H9 (cell line): ENCODE data around the gene CLIC6. TPM values are rescaled to one million over a fixed set of nuclear protein-coding genes. Genes with fewer than 3 reads are reported as not detected.

Experiments
- DNase-seq: peaks from one replicate; pipeline ENCODE4 v3.0.0-alpha.2; 2017
- H2AFZ ChIP-seq: one replicate; pipeline ENCODE4 v1.6.1; 2013; ENCODE audit warnings: mild to moderate bottlenecking, low read length, control low read depth, moderate library complexity
- H2AK5ac ChIP-seq: 2 replicates; pipeline ENCODE4 v1.6.1; 2013; ENCODE audit warnings: low read length, control low read depth, mixed read lengths; ENCODE audit not compliant: insufficient read length
- H2BK120ac ChIP-seq: one replicate; pipeline ENCODE4 v1.6.1; 2013; ENCODE audit warnings: low read depth, mild to moderate bottlenecking, low read length, control low read depth, inconsistent platforms; ENCODE audit not compliant: poor library complexity, severe bottlenecking
- H2BK12ac ChIP-seq: 2 replicates; pipeline ENCODE4 v1.6.1; 2013; ENCODE audit warnings: low read length, control low read depth, mixed read lengths, low read depth; ENCODE audit not compliant: insufficient read length
- H2BK15ac ChIP-seq: 2 replicates; pipeline ENCODE4 v1.6.1; 2013; ENCODE audit warnings: low read depth, low read length, control low read depth
- H2BK20ac ChIP-seq: one replicate; pipeline ENCODE4 v1.6.1; 2013; ENCODE audit warnings: low read depth, mild to moderate bottlenecking, low read length, control low read depth, inconsistent platforms; ENCODE audit not compliant: poor library complexity, severe bottlenecking
- H2BK5ac ChIP-seq: 2 replicates; pipeline ENCODE4 v1.6.1; 2013; ENCODE audit warnings: low read length, control low read depth, mixed read lengths; ENCODE audit not compliant: insufficient read length
- H3K14ac ChIP-seq: 2 replicates; pipeline ENCODE4 v1.6.1; 2013; ENCODE audit warnings: low read length, control low read depth; ENCODE audit not compliant: insufficient read depth
- H3K18ac ChIP-seq: 2 replicates; pipeline ENCODE4 v1.6.1; 2013; ENCODE audit warnings: low read depth, mild to moderate bottlenecking, mixed read lengths, low read length, control low read depth; ENCODE audit not compliant: insufficient read length
- H3K23ac ChIP-seq: 2 replicates; pipeline ENCODE4 v1.6.1; 2013; ENCODE audit warnings: low read length, control low read depth, mixed read lengths, low read depth; ENCODE audit not compliant: insufficient read length
- H3K23me2 ChIP-seq: 2 replicates; pipeline ENCODE4 v1.6.1; 2013; ENCODE audit warnings: low read depth, mild to moderate bottlenecking, mixed read lengths, low read length, control low read depth; ENCODE audit not compliant: insufficient read length, poor library complexity, severe bottlenecking
- H3K27ac ChIP-seq: 2 replicates; pipeline ENCODE4 v1.5.1; 2013; ENCODE audit warnings: low read length, control low read depth, mixed read lengths, low read depth; ENCODE audit not compliant: insufficient read length
- H3K27me3 ChIP-seq: 2 replicates; pipeline ENCODE4 v1.6.1; 2013; ENCODE audit warnings: low read length, control low read depth, inconsistent platforms; ENCODE audit not compliant: insufficient read depth
- H3K4ac ChIP-seq: 2 replicates; pipeline ENCODE4 v1.6.1; 2013; ENCODE audit warnings: low read depth, mild to moderate bottlenecking, control low read depth, inconsistent platforms, low read length, moderate library complexity
- H3K4me1 ChIP-seq: 2 replicates; pipeline ENCODE4 v1.6.1; 2013; ENCODE audit warnings: low read length, control low read depth, inconsistent platforms; ENCODE audit not compliant: insufficient read depth
- H3K4me2 ChIP-seq: 2 replicates; pipeline ENCODE4 v1.6.1; 2013; ENCODE audit warnings: low read length, control low read depth, mixed read lengths; ENCODE audit not compliant: insufficient read length, insufficient read depth
- H3K56ac ChIP-seq: 2 replicates; pipeline ENCODE4 v1.6.1; 2013; ENCODE audit warnings: low read depth, mild to moderate bottlenecking, mixed read lengths, low read length, control low read depth; ENCODE audit not compliant: insufficient read length
- H3K79me1 ChIP-seq: 2 replicates; pipeline ENCODE4 v1.6.1; 2013; ENCODE audit warnings: low read depth, mild to moderate bottlenecking, moderate library complexity, low read length, control low read depth, inconsistent platforms; ENCODE audit not compliant: insufficient read depth, poor library complexity, severe bottlenecking
- H3K79me2 ChIP-seq: 2 replicates; pipeline ENCODE4 v1.6.1; 2013; ENCODE audit warnings: low read length, control low read depth, inconsistent platforms; ENCODE audit not compliant: insufficient read depth
- H3K9ac ChIP-seq: 2 replicates; pipeline ENCODE4 v1.6.1; 2013; ENCODE audit warnings: low read length, control low read depth, mixed read lengths; ENCODE audit not compliant: insufficient read length; ENCODE audit errors: extremely low read depth
- H3K9me3 ChIP-seq: one replicate; pipeline ENCODE4 v1.6.1; 2013; ENCODE audit warnings: low read depth, low read length, inconsistent platforms; ENCODE audit not compliant: control insufficient read depth
- H3T11ph ChIP-seq: one replicate; pipeline ENCODE4 v1.6.1; 2013; ENCODE audit warnings: mild to moderate bottlenecking, low read length, control low read depth, inconsistent platforms
- H4K20me1 ChIP-seq: one replicate; pipeline ENCODE4 v1.6.1; 2013; ENCODE audit not compliant: control insufficient read depth, insufficient read length, insufficient read depth
- H4K5ac ChIP-seq: 2 replicates; pipeline ENCODE4 v1.6.1; 2013; ENCODE audit warnings: low read depth, mild to moderate bottlenecking, mixed read lengths, low read length, control low read depth; ENCODE audit not compliant: insufficient read length
- H4K8ac ChIP-seq: replicated peaks from 2 replicates; pipeline ENCODE4 v1.6.1; 2013; ENCODE audit warnings: low read length, control low read depth, mixed read lengths, low read depth; ENCODE audit not compliant: insufficient read length
- H4K91ac ChIP-seq: 2 replicates; pipeline ENCODE4 v1.6.1; 2013; ENCODE audit warnings: low read depth, mild to moderate bottlenecking, moderate library complexity, mixed read lengths, low read length, control low read depth; ENCODE audit not compliant: insufficient read length
- H3K27ac Mint-ChIP-seq, 3 experiments: 2 replicates in 2 of 3; 3 replicates in 1 of 3; pipeline ENCODE4 v1.8.0; 2020 to 2021; ENCODE audit warnings: mixed read lengths in 3 of 3, mild to moderate bottlenecking in 1 of 3, moderate library complexity in 1 of 3
- H3K27me3 Mint-ChIP-seq: 2 replicates; pipeline ENCODE4 v1.8.0; 2021; ENCODE audit warnings: low read depth, mild to moderate bottlenecking, moderate library complexity, mixed read lengths
- H3K36me3 Mint-ChIP-seq, 3 experiments: 2 replicates in 2 of 3; 3 replicates in 1 of 3; pipeline ENCODE4 v1.8.0; 2020 to 2021; ENCODE audit warnings: low read depth in 3 of 3, mixed read lengths in 3 of 3; ENCODE audit not compliant: insufficient read depth in 1 of 3
- H3K4me1 Mint-ChIP-seq, 2 experiments: 2 replicates each; pipeline ENCODE4 v1.8.0; 2020; ENCODE audit warnings: mixed read lengths in 2 of 2
- H3K4me3 Mint-ChIP-seq, 2 experiments: 2 replicates in 1 of 2; 3 replicates in 1 of 2; pipeline ENCODE4 v1.8.0; 2020 to 2021; ENCODE audit warnings: mild to moderate bottlenecking in 2 of 2, mixed read lengths in 2 of 2, moderate library complexity in 1 of 2
- H3K9me3 Mint-ChIP-seq, 2 experiments: 2 replicates in 1 of 2; 3 replicates in 1 of 2; pipeline ENCODE4 v1.8.0; 2020; ENCODE audit warnings: mild to moderate bottlenecking in 2 of 2, mixed read lengths in 2 of 2, moderate library complexity in 1 of 2
- WGBS: extraction: QIAGEN DNeasy Blood & Tissue Kit; methylation state at CpG from one replicate; pipeline ENCODE4 v1.1.7; 2013; ENCODE audit warnings: missing lambda C conversion rate, low lambda C conversion rate, mixed read lengths; ENCODE audit not compliant: insufficient read length; ENCODE audit errors: extremely low coverage; 5-methylcytosine and 5-hydroxymethylcytosine counted together
- total RNA-seq: library from RNA; stranded (reverse); gene quantifications from 2 replicates; pipeline ENCODE4 v1.2.1, GENCODE V29; 2021
- TF ChIP-seq, protein P1 (sequence below): fragments of 200-600 bp; sonication (generic); conservative IDR thresholded peaks from 3 replicates; pipeline ENCODE4 v1.8.0; 2021; ENCODE audit warnings: antibody characterized with exemption, mild to moderate bottlenecking

CLIC6 gene
- total RNA-seq, 1 experiment from 2014 or later, result 1.3 TPM

DNA sequence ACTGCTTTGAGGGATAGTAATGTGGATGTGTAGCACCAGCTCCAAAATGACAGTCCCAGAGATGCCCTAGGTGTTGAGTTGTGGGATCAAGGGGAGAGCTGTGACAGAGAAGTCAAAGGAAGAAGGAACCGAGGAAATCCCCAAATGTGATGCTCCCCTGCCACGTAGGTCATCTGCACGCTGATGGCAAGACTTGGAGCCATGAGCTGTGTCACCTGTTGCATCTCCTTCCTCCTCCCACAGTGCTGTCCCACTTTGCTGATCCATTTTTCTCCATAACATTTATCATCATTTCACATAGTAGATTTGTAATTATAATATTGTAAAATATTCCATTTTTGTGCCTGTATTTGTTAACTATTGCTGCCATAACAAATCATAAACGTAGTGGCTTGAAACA is 36.3 kb upstream of the CLIC6 start:
- H4K20me1 ChIP-seq, result no peaks in the 10 kb centered on the region
- H3K4me1 ChIP-seq, result no peaks in the 10 kb centered on the region
- DNase-seq, result no peak
- TF ChIP-seq, protein P1, sequence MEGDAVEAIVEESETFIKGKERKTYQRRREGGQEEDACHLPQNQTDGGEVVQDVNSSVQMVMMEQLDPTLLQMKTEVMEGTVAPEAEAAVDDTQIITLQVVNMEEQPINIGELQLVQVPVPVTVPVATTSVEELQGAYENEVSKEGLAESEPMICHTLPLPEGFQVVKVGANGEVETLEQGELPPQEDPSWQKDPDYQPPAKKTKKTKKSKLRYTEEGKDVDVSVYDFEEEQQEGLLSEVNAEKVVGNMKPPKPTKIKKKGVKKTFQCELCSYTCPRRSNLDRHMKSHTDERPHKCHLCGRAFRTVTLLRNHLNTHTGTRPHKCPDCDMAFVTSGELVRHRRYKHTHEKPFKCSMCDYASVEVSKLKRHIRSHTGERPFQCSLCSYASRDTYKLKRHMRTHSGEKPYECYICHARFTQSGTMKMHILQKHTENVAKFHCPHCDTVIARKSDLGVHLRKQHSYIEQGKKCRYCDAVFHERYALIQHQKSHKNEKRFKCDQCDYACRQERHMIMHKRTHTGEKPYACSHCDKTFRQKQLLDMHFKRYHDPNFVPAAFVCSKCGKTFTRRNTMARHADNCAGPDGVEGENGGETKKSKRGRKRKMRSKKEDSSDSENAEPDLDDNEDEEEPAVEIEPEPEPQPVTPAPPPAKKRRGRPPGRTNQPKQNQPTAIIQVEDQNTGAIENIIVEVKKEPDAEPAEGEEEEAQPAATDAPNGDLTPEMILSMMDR, result no peak
- no peaks in the 10 kb centered on the region for H3K27me3 ChIP-seq
- no peaks in the 10 kb centered on the region for H3K79me1 ChIP-seq
- H2BK12ac ChIP-seq, result no peak overlapping the region
- Mint-ChIP-seq H3K4me1 (no peaks in the 10 kb centered on the region), H3K4me3 (no peak overlapping the region), H3K27me3 (peaks cover 16% of the 10 kb centered on the region), H3K27ac (no peak overlapping the region), H3K9me3 (no peaks in the 10 kb centered on the region; a peak in 1 of 5 replicates), H3K36me3 (no peaks in the 10 kb centered on the region)
- no peak overlapping the region for H2BK5ac ChIP-seq
- H3K4me2 ChIP-seq, result no peak overlapping the region
- no peak overlapping the region for H3K18ac ChIP-seq
- H3K27ac ChIP-seq, result no peak overlapping the region
- H2BK120ac ChIP-seq, result no peak overlapping the region
- H3K79me2 ChIP-seq, result no peaks in the 10 kb centered on the region
- WGBS, result no CpG with 5 or more reads among the region's 4 CpGs
- no peaks in the 10 kb centered on the region for H3K23me2 ChIP-seq
- no peak overlapping the region for H3K56ac ChIP-seq
- no peak overlapping the region for H3K9ac ChIP-seq
- H3K4ac ChIP-seq, result no peak overlapping the region
- no peak overlapping the region for H2BK20ac ChIP-seq
- no peak overlapping the region for H3K14ac ChIP-seq
- H3T11ph ChIP-seq, result no peak overlapping the region
- H2AFZ ChIP-seq, result no peak overlapping the region
- H3K23ac ChIP-seq, result no peak overlapping the region
- no peak overlapping the region for H4K5ac ChIP-seq
- no peak overlapping the region for H4K91ac ChIP-seq
- no peak overlapping the region for H2BK15ac ChIP-seq
- H4K8ac ChIP-seq, result no peak overlapping the region
- H3K9me3 ChIP-seq, result no peaks in the 10 kb centered on the region
- H2AK5ac ChIP-seq, result no peak overlapping the region
